HG03045 (cell line): ENCODE measurements around the gene EFCAB12.
"Not testable (repeated sequence)": the region's sequence is repeated elsewhere in the genome, so short reads cannot be mapped to it uniquely, and the experiment has no call there.

ENCODE experiments used
- ATAC-seq: cut with Tn5 transposase; IDR thresholded peaks from one replicate; pipeline ENCODE4 v1.9.1; 2021; ENCODE audit warnings: mild to moderate bottlenecking, moderate library complexity; ENCODE audit not compliant: unreplicated experiment

The EFCAB12 gene

DNA sequence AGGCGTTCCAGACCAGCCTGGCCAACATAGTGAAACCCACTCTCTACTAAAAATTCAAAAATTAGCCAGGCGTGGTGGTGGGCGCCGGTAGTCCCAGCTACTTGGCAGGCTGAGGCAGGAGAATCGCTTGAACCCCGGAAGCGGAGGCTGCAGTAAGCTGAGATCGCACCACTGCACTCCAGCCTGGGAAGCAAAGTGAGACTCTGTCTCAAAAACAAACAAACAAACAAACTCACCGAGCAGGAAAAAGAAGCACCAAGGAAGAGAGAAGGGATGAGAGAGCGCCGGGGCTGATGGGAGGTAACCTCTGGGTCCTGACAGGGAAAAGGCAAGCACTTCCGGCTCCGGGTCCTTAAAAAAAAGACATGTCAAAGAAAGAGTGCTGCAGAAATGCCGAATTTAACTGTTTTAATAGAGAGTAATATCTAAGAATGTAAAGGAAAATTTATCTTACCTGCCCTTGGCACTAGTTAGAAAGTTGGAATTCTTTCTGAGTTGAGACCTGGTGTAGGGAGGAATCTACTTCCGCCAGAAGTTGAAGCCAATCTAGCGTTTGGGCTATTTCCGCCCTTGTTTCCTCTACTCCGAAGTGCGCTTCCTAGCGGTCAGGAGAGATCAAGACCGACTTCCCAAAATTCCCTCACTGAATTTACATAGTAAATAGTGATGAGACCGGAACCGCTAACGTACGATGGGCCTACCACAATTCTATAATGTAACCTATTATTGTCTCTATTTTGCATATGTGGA is 29.1 kb downstream of the EFCAB12 start:
- peak; percentile 81 for ATAC-seq

DNA sequence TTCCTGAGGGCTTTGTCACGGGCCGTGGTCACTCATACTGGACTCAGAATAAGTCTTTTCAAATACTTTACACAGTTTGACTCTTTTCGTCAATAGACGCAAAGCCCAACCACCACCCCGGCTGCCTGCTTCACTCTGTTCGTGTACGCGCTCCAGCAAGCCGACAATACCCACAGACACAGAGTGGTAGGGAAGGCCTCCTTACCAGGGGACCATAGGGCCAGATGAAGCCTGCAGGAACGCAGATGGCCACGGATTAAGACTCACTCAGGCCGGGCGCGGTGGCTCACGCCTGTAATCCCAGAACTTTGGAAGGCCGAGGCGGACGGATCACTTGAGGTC is 29.7 kb downstream of the EFCAB12 start:
- ATAC-seq: peak; percentile 12

DNA sequence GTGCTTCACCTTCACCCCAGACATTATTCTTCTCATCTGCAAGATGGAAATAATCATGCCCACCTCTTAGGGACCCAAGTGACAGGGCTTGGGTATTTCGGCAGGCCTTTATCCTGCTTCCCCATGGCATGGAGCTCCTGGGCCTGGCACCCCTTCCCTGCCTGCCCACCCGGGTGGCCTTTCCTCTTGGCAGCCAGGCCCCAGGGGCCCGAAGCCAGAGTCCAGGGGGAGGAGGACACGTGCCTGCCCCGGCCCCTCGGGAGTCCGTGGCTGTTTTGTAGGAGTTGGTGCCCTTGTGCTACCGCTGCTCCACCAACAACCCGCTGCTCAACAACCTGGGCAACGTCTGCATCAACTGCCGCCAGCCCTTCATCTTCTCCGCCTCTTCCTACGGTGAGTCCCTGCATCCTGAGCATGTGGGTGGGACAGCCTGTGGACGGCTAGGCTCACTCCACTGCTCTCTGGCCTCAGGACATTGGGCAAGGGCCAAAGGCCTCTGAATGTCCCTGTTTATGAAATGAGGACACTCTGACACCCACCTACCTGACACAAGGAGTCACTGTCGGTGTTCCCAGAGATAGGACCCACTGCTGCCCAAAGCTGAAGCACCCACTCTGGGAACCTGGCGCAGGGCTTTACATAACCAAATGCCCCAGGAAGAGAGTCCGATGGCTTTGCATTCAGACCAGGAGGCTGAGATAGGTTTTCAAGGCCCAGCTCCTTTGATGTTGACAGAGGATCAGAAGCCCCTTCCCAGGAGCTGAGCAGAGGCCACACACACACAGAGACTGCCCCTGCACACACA is 34.5 kb downstream of the EFCAB12 start:
- ATAC-seq: not testable (repeated sequence)

DNA sequence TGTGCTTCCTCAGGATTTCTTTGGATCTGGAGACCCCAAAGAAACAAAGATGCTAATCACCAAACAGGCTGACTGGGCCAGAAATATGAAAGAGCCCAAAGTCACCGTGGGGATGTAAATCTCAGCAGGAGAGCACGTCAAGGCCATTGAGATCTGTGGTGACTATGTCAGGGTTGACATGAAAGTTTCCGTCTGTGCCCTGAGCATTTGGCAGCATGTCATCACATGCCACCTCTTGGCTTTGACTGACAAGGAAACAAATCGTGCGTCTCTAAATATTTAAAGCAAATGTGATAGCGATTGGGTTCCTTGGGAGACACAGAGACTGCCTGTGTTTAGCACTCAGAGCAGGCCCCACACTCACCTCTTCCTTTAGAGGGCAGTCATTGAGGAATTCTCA is 35.2 kb downstream of the EFCAB12 start:
- no peak for ATAC-seq

DNA sequence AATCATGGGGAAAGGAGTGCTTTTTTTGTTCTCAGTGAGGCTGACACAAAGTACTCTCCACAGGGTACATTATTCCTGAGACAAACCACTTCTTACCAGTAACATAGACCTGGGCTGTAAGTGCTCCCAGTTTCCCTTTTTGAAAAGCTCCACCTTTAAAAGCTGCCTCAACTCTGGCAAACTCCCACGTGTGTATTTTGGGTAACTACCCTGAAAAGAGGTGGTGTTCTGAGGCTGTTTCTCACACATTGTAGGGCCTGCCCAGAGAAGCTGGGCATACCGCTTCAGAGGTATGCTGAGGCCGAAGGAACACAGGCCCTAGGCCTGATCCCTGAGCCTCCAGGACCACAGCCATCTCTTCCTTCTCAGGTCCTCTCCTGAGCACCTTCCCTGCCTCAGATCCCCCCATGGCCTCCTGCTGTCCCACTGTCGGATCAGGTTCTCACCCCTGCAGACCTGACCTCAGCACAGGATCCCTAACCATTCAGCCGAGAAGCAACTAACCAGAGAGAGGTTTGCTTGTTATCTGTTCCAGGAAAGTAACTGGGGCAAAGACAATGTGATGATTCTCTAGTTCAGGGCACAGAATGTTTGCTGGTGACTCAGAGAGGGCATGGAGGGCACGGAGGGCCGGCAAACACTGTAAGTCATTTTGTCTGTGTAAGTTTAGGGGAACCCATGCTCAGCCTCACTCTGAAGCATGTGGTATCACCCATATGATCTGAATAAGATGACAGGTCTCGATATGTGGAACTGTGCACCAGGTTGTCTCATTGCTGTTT is 36.1 kb downstream of the EFCAB12 start:
- ATAC-seq: not testable (repeated sequence)

DNA sequence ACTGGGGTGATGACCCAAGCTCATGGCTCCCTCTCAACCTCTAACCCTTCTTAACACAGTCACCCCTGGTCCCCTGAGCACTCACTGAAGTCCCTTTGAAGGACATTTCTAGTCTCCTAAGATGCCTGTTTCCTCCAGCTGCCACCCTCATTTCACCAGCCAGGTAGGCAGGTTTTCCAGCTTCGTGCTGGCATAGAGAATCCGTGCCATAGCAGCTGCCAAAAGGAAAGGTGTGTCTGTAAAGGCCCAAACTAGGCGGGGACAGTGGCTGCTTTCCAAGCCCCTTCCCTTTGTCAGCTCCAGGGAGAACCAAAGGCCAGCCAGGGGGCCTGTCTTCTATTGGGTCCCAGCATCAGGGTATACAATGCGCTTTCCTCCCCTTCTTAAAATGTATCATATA is 36.9 kb downstream of the EFCAB12 start:
- not testable (repeated sequence) for ATAC-seq

DNA sequence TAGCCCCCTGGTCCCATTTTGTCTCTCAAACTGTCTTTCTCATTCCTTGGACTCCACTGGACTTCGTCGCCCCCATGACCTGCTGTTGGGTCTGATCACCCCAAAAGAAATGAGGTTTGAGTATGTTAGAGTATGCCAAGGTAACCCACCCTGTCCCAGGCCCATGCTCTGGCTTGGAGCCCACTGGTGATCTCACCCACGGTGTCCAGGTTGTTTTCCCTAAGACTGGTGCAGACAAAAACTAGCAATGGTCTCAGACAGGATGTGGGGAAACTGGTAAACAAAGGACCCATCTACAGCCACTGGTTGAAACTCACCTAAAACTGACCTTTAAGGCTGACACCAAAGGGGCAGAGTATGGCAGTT is 38.9 kb downstream of the EFCAB12 start:
- ATAC-seq: no peak

DNA sequence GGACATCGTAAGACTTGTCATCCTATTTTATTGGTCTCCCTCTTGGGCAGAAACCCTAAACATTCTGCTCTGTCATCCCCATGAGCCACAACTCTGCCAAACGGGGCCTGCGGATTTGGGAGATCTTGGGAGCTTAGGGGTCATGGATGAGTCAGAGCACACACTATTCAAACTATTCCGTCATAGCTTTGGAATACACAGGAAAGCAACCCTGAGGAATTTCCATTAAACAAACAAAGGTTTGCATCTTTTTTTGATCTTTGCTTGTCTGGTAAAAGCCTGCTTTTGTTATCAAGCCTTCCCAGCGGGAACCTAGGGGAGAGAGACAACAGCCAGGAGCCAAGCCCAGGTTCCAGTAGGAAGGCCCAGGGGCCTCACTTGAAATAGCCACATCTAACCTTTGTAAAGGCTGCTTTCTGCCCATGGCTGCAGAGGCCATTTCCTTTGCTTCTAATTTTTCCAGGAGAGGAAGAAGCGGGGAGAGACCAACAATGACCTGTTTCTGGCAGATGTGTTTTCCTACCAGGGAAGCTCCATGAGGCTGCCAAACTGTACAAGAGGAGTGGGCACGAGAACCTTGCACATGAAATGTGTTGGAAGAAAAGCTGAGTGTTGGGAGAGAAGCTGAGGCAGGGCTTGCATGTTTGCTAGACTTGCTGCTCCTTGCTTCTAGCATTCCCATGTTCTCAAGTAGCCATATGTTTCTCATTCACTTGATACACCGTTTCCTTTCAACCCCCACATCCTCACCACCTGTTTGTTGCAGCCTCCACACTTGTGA is 39.5 kb downstream of the EFCAB12 start:
- ATAC-seq: not testable (repeated sequence)

DNA sequence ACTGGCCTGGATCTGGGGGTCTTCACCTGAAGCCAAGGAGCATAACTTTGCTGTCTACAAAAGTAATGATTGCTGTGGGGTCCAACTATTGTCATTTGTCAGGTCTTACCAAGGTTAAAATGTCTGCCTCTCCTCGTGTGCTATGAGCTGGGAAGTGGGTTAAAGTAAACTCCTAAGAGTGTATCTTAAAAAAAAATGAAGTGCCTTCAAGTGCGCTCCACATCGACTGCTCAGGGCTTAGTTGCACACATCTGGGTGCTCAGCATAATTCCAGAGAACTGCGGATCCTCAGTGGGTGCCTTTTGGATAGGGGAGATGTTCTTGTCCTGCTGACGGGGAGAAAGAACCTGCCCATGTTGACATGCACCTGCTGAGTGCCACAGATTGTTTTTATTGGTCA is 40.9 kb downstream of the EFCAB12 start:
- ATAC-seq: no peak

DNA sequence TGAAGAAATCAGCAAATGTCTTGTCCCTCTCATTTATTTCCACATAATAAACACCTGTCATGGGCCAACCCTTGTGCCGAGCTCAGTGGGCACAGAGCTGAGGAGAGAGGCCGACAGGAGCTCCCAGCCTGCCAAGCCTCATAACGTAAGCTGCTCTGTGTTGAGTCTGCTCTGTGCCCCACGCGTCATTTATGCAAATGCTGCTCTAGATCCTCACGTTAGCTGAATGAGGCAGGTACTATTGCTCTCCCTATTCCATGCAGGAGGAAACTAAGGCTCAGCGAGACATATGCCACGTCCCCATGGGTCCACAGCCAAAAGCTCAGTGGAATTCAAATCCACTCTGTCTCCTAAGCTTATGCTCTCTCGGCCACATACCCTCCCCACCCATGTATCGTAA is 41.5 kb downstream of the EFCAB12 start:
- ATAC-seq: no peak

DNA sequence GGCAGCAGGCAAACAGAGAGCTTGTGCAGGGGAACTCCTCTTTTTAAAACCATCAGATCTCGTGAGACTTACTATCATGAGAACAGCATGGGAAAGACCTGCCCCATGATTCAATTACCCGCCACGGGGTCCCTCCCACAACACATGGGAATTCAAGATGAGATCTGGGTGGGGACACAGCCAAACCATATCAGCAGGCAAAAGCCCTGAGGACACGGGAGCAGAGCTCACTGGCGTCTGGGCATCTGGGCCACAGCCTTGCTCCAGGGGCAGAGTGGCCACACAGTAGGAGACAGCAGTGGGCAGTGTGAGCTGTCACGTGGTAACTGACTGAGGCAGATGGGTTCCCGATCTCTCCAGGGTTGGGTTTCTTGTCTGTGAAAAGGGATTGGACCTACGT is 42.9 kb downstream of the EFCAB12 start:
- ATAC-seq: not testable (repeated sequence)

DNA sequence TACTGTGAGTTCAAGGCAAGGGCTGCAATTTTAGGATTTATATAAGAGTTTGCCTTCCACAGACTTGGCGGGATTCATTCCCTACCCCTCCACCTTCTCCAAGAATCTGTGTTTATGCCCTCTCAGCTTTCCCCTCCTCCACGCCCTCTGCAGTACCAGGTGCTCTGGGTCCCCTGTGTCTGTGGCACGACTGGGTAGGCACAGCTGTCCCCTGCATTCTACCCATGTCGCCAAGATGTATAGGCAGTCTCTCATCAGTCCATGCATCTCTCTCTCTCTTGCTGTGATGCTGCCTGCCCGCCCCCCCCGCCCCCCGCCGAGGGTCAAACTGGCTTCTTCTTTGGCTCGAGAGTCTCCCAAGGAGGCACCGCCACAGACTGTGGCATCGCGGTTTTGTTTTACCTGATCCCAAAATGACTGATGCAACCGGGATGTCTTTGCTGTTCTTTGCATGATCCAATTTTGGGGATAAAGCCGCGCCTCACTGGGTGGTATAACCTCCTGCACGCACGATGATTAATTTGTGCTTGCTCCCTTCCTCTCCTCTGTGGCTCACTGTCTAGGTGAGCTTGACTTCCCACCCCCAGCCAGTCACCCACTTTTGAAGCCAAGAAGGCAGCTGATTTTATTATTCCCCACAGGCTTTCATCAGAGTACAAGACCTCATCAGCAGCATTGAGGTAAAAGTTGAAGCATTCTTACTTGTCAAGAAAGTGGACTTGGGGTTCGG is 43.7 kb downstream of the EFCAB12 start:
- ATAC-seq: no peak

DNA sequence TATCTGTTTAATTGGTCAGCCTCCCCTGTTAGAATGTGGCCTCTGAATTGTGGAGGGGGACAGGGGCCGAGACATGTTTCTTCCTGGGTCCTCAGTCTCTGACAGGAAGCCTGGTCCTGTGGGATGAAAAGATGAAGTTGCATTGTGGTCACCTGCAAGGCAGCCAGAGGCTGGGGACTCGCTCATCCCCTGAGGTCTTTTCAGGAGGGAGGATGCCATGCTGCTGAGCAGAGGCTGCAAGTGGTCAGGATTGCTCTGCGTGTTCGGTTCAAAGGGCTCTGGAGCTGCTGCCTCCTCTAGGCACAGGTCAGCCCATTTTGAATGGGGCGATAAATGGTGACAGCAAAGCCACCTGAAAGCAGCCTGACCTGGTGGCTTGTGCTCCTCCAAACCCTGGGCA is 44.3 kb downstream of the EFCAB12 start:
- ATAC-seq: not testable (repeated sequence)

DNA sequence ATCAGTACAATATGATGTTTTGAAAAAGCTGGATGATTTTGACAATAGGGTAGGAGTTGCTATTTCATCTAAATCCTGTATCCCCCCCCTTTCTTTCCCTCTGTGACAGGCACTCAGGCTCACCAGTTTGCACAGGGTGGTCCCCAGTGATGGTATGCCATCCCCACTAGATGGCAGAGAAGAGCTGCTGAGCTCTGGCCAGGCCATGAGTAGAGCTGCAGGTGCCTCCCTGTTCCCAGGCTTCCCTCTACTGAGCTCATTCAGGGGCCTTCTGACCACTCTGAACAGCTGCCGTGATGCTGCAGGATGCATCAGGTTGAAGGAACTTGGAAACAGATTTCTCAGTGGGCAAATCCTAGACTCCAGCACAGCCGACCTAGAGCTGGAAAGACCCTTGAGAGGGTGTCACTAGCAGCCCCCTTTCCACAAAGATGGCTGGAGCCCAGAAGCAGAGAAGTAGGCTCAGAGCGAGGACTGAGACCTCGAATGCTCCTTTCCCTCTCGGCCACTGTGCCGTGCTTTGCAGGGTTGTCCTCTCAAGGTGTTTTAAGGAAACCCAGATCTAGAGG is 45.1 kb downstream of the EFCAB12 start:
- ATAC-seq: peak; percentile 76

DNA sequence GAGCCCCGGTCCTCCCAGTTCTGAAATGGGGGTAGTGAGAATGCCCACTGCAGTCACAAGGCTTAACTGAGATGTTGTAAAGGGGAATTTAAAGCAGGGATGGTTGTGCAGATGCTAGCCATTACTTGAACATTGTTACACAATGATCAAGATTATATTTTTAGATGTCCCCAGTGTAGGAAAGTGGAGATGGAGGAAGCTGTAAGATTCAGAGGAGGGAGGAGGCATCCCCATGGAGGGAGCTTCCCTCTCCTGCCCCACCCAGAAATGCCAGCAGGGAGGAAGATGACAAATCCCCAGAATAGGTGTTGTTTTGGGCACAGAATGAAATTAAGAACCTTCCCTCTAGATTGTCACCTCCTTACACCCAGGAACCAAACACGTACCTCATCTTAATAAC is 46.1 kb downstream of the EFCAB12 start:
- no peak for ATAC-seq

DNA sequence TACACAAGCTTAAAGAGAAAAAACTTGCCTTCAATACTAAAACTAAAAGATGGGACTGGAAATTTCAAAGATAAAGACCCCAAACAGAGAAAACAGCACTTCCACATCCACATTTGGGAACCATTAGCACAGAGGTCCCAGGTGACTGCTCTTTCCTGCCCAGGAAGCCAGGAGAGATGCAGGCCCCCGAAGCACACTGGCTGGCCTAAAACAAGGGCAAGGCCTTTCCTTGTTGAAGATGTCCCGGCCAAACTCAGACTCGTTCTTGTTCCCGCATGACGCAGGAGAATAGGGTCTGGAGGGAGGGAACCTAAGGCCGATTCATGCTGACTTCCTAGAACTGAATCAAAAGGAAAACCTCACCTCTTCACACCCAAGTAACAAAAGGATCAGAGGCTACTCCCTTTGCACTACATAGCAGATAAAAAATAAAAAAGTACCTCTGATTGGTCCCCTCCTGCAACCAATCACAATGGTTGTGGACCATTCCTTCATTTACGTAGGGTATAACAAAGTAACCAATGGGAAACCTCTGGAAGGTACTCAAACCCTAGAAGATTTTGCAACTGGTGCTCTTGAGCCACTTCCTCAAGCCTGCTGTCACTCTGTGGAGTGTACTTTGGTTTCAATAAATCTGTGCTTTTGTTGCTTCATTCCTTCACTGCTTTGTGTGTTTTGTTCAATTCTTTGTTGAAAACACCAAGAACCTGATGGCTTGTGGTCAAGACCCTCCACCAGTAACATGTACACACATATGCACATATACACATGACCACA is 48.7 kb downstream of the EFCAB12 start:
- no peak for ATAC-seq

DNA sequence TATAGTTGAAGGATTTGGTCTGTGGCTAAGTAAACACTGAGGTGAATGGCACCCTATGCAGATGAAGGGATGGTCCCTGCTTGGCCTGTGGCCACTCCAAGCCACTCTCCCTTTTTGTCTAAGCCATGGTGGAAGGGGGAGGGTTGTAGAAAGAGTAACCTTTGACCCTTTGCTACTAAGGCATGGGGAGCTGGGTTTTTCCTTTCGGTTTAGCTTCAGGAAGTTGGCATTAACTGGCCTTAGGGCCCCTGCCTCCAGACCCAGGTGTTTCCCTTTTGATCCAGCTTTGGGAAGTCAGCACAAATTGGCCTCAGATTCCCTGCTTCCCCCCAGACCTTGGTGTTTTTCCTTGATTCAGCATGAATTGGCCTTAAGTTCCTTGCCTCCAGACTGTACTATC is 49.5 kb downstream of the EFCAB12 start:
- ATAC-seq: no peak

DNA sequence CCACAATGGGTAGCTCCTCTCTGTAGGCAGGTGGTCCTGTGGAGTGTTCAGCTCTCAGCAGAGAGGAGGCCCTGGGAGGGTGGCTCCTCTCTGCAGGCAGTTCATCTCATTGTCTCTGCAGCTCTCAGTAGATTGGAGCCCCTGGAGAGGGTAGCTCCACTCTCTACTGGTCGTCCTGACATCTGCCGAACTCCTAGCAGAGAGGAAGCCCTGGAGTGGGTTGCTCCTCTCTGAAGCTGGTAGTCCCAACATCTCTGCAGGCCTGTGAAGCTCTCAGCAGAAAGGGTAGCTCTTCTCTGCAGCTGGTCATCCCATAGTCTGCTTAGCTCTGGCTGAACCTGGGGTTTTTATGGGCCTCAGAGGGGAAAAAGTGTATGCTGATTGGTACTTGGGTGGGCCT is 50.8 kb downstream of the EFCAB12 start:
- ATAC-seq: no peak

DNA sequence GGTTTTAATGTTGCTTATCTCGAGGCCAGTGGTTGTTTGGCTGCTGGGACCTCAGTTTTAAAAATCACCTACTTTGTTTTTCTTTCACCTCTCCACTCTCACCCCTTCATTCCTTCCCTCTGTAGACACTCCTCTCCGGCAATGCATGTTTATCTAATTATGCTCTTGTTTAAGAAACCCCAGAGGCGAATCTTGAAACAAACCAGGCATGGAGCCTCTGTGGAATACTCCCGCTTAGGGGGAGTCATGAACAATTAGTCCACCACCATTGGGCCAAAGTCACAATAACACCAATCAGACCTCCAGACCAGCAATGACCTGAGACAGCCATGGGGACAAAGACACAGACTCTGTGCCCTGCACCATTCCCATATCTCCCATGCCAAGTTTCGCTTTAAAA is 53.3 kb downstream of the EFCAB12 start:
- ATAC-seq: no peak
